Measurements from ENCODE around the gene ERV3-1.

Gene ERV3-1

DNA sequence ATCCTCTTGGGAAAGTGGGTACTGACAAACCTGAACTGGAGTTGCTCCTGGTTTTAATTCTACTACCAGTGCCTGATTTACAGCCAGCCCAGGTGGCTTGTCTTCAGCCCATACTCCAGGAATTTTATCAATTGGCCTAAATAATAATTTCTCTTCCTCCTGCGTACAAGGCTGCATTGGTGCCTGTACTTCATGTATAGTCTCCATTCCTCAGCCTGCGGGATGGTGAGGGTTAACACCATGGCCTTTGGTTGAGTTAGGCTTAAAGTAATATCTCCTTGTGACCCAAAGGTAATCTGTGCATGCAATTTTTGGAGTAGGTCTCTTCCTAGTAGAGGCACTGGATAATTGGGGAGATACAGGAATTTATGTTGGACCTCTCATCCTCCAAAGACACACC, 10.2 kb downstream of the ERV3-1 start:
- no peak for TF ChIP-seq CTCF (IDR thresholded peaks at IDR 0.05; ENCODE audit: low read depth, low read length, poor library complexity, severe bottlenecking)
- TF ChIP-seq EZH2phosphoT487 (IDR thresholded peaks at IDR 0.05; ENCODE audit: borderline replicate concordance, low read length): no peak
- H3K4me2 ChIP-seq (ENCODE audit: low read length): no peak overlapping the region
- peaks cover 5% of the 10 kb centered on the region for H3F3A ChIP-seq (ENCODE audit: control insufficient read depth, insufficient read depth)
- H3K27me3 ChIP-seq (ENCODE audit: control insufficient read depth, low read length): no peaks in the 10 kb centered on the region
- peaks cover 75% of the 10 kb centered on the region for H3K36me3 ChIP-seq (ENCODE audit: control insufficient read depth, low read length)
- H3K4me1 ChIP-seq (ENCODE audit: control insufficient read depth, low read length): peaks cover 30% of the 10 kb centered on the region
- no peaks in the 10 kb centered on the region for H4K20me1 ChIP-seq (ENCODE audit: control insufficient read depth, insufficient read depth, low read depth, low read length)
- H3K9me3 ChIP-seq (ENCODE audit: control insufficient read depth, insufficient read depth, low read length): peaks cover 60% of the 10 kb centered on the region
- H3K9me2 ChIP-seq (replicated peaks; ENCODE audit: control insufficient read depth, low read length): no peaks in the 10 kb centered on the region
- peaks cover 39% of the 10 kb centered on the region for H3K79me2 ChIP-seq (ENCODE audit: control insufficient read depth, low read length)
- no peak overlapping the region for H3K27ac ChIP-seq (ENCODE audit: low read depth, low read length)
- H3K4me3 ChIP-seq (ENCODE audit: low read length): no peak overlapping the region

DNA sequence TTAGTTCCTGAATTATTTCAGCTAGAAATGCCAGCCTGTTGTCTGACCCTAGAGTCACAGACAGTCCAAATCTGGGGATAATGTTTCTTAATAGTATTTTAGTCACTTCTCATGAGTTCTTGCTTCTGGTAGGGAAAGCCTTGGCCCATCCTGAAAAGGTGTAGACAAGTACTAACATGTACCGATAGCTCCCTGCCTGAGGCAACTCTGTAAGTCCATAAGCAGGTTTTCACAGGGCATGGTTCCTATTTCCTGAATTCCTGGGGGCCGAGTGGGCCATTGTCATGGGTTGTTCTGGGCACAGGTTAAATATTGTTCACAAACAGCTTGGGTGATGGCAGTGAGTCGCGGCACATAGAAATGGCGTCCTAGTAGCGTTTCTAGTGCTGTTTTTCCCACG, 12.6 kb downstream of the ERV3-1 start:
- Histone ChIP-seq H3K79me2 (ENCODE audit: control insufficient read depth, low read length) (peaks cover 15% of the 10 kb centered on the region), H3K27me3 (ENCODE audit: control insufficient read depth, low read length) (no peaks in the 10 kb centered on the region), H3K27ac (ENCODE audit: low read depth, low read length) (no peak overlapping the region), H3K4me2 (ENCODE audit: low read length) (no peak overlapping the region), H4K20me1 (ENCODE audit: control insufficient read depth, insufficient read depth, low read depth, low read length) (no peaks in the 10 kb centered on the region), H3K4me3 (ENCODE audit: low read length) (no peak overlapping the region), H3K9me2 (replicated peaks; ENCODE audit: control insufficient read depth, low read length) (no peaks in the 10 kb centered on the region), H3K36me3 (ENCODE audit: control insufficient read depth, low read length) (peaks cover 73% of the 10 kb centered on the region), H3K9me3 (ENCODE audit: control insufficient read depth, insufficient read depth, low read length) (peaks cover 58% of the 10 kb centered on the region), H3K4me1 (ENCODE audit: control insufficient read depth, low read length) (peaks cover 6% of the 10 kb centered on the region), H3F3A (ENCODE audit: control insufficient read depth, insufficient read depth) (no peaks in the 10 kb centered on the region)
- TF ChIP-seq EZH2phosphoT487 (IDR thresholded peaks at IDR 0.05; ENCODE audit: borderline replicate concordance, low read length) (no peak), CTCF (IDR thresholded peaks at IDR 0.05; ENCODE audit: low read depth, low read length, poor library complexity, severe bottlenecking) (no peak)

DNA sequence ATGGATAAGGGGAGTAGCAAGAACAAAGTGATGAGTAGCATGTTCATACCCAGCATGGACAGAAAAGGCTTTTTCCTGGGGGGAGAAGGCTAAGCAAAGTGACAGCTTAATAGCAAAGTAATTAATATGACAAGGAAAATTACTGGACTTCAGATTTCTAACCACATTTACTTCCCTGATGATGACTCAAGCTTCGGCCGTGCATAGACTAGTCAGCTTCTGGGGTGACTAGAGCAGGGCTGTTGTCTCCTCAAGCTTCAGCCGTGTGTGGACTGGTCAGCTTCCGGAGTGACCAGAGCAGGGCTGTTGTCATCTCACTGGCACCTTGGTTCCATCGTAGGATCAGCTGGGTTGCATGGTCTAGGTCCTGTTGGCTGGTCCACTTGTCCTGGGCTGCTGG, 13.5 kb downstream of the ERV3-1 start:
- TF ChIP-seq CTCF (IDR thresholded peaks at IDR 0.05; ENCODE audit: low read depth, low read length, poor library complexity, severe bottlenecking): no peak
- no peak for TF ChIP-seq EZH2phosphoT487 (IDR thresholded peaks at IDR 0.05; ENCODE audit: borderline replicate concordance, low read length)
- Histone ChIP-seq H3K79me2 (ENCODE audit: control insufficient read depth, low read length) (peaks cover 7% of the 10 kb centered on the region; the same call in 1 of the 2 replicates), H3K27me3 (ENCODE audit: control insufficient read depth, low read length) (no peaks in the 10 kb centered on the region), H3K36me3 (ENCODE audit: control insufficient read depth, low read length) (peaks cover 71% of the 10 kb centered on the region), H3F3A (ENCODE audit: control insufficient read depth, insufficient read depth) (no peaks in the 10 kb centered on the region), H3K4me1 (ENCODE audit: control insufficient read depth, low read length) (peaks cover 6% of the 10 kb centered on the region), H3K4me3 (ENCODE audit: low read length) (no peak overlapping the region), H3K4me2 (ENCODE audit: low read length) (no peak overlapping the region), H3K27ac (ENCODE audit: low read depth, low read length) (no peak overlapping the region), H4K20me1 (ENCODE audit: control insufficient read depth, insufficient read depth, low read depth, low read length) (no peaks in the 10 kb centered on the region), H3K9me3 (ENCODE audit: control insufficient read depth, insufficient read depth, low read length) (peaks cover 54% of the 10 kb centered on the region), H3K9me2 (replicated peaks; ENCODE audit: control insufficient read depth, low read length) (no peaks in the 10 kb centered on the region)
